Limb (tissue), 2 donors: ENCODE data around the gene KLF2.

Source experiments
- DNase-seq, 2 donors: peaks; one replicate each; pipeline ENCODE4 v3.0.0-alpha.2; 2016; ENCODE audit errors: extremely low spot score in 2 of 2

KLF2 gene

GRCh38 chr19:16363133-16363851 lies 38.7 kb downstream of the KLF2 start:
- no peak for DNase-seq

GRCh38 chr19:16363852-16364230 lies 39.2 kb downstream of the KLF2 start:
- DNase-seq = no peak

- DNase-seq = no peak
Observed at GRCh38 chr19:16364231-16364865, 39.7 kb downstream of the KLF2 start.

GRCh38 chr19:16365300-16365996 lies 40.8 kb downstream of the KLF2 start:
- DNase-seq = no peak

- no peak for DNase-seq
Observed at GRCh38 chr19:16366056-16366432, 41.4 kb downstream of the KLF2 start.

- no peak for DNase-seq
Observed at GRCh38 chr19:16366433-16367260, 42.0 kb downstream of the KLF2 start.

GRCh38 chr19:16367261-16367683 lies 42.6 kb downstream of the KLF2 start:
- DNase-seq = no peak

GRCh38 chr19:16368385-16369305 lies 44.0 kb downstream of the KLF2 start:
- DNase-seq = no peak

GRCh38 chr19:16369306-16369663 lies 44.7 kb downstream of the KLF2 start:
- DNase-seq = no peak

GRCh38 chr19:16369664-16370576 lies 45.3 kb downstream of the KLF2 start:
- DNase-seq = no peak

GRCh38 chr19:16370641-16371391 lies 46.2 kb downstream of the KLF2 start:
- DNase-seq = no peak

- DNase-seq = no peak
Observed at GRCh38 chr19:16371540-16371986, 46.9 kb downstream of the KLF2 start.

GRCh38 chr19:16372065-16372915 lies 47.7 kb downstream of the KLF2 start:
- no peak for DNase-seq

GRCh38 chr19:16373079-16373478 lies 48.5 kb downstream of the KLF2 start:
- no peak for DNase-seq

GRCh38 chr19:16373532-16373931 lies 48.9 kb downstream of the KLF2 start:
- DNase-seq = no peak

- no peak for DNase-seq
Observed at GRCh38 chr19:16373989-16374388, 49.4 kb downstream of the KLF2 start.

GRCh38 chr19:16374436-16374835 lies 49.8 kb downstream of the KLF2 start:
- DNase-seq = no peak
